Measurements from ENCODE around the gene DUS1L.
"Not testable (repeated sequence)": the region's sequence is repeated elsewhere in the genome, so short reads cannot be mapped to it uniquely, and the experiment has no call there.

Gene DUS1L

DNA sequence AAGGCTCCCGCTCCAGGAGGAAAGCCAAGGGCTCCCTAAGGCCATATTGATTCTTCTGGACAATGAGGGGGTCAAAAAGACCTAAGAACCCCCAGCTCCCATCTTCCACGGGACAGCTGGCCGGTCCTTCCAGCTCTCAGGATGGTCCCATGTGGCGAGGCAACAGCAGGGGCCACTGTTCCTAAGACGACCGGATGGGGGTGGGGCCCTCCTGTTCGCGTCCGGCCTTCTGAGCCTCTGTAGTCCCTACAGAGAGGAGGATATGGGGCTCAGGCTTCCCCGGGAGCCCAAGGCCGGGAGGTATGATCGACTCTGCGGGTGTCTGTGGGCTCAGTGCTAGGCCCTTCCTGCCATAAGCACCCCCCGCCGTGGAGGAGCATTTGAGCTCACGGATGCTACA, 22.1 kb downstream of the DUS1L start:
- no peak overlapping the region for H3K27ac ChIP-seq (ENCODE audit: poor library complexity, severe bottlenecking)
- TF ChIP-seq CTCF (IDR thresholded peaks at IDR 0.05; ENCODE audit: poor library complexity, severe bottlenecking) = no peak

GRCh38 chr17:82042649-82043048, 23.0 kb downstream of the DUS1L start:
- Histone ChIP-seq H3K27ac (ENCODE audit: poor library complexity, severe bottlenecking) (no peak overlapping the region), H3K9me3 (ENCODE audit: severe bottlenecking) (no peaks in the 10 kb centered on the region), H3K27me3 (ENCODE audit: insufficient read depth, poor library complexity, severe bottlenecking) (no peaks in the 10 kb centered on the region), H3K4me1 (ENCODE audit: insufficient read depth, poor library complexity, severe bottlenecking) (no peaks in the 10 kb centered on the region), H3K4me3 (ENCODE audit: severe bottlenecking) (no peak overlapping the region), H3K36me3 (ENCODE audit: low read depth) (peaks cover 10% of the 10 kb centered on the region; the same call in 1 of the 2 replicates)
- no peak for DNase-seq (ENCODE audit: low spot score)
- no peak for TF ChIP-seq CTCF (IDR thresholded peaks at IDR 0.05; ENCODE audit: poor library complexity, severe bottlenecking)
- ATAC-seq (ENCODE audit: low read depth) = no peak

More for the DNA sequence above, 22.1 kb downstream of the DUS1L start:
- H3K9me3 ChIP-seq (ENCODE audit: severe bottlenecking) = no peaks in the 10 kb centered on the region
- no peaks in the 10 kb centered on the region for H3K4me1 ChIP-seq (ENCODE audit: insufficient read depth, poor library complexity, severe bottlenecking)
- no peak for DNase-seq (ENCODE audit: low spot score)
- H3K4me3 ChIP-seq (ENCODE audit: severe bottlenecking) = no peak overlapping the region
- peaks cover 19% of the 10 kb centered on the region for H3K36me3 ChIP-seq (ENCODE audit: low read depth)
- no peaks in the 10 kb centered on the region for H3K27me3 ChIP-seq (ENCODE audit: insufficient read depth, poor library complexity, severe bottlenecking)
- ATAC-seq (ENCODE audit: low read depth) = no peak

DNA sequence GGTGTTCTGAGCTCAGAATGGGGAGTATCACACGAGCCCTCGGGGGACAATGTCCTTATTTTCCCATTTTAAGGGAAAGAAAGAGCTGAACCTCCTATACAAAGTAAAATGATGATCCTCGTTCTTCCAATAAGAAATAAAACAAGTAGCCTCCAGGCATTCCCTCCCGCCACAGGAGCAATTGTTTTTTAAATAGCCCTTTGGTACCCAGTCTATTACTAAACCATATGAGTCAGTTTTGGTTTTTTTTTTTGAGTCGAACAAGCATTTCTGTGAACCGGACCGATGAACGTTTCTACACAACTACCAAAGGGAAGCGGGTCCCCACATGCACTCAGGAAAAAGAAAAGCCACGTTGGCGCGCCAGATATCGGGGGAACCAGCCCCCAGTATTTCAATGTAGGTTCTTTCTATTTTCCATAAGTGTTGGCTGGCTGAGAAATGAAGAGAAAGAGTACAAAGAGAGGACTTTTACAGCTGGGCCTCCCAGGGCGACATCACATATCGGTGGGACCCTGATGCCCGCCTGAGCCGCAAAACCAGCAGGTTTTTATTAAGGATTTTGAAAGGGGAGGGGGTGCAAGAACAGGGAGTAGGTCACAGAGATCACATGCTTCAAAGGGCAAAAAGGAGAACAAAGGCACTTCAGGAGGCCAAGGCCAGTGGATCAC, 24.3 kb downstream of the DUS1L start:
- Histone ChIP-seq H3K27ac (ENCODE audit: poor library complexity, severe bottlenecking) (no peak overlapping the region), H3K4me1 (ENCODE audit: insufficient read depth, poor library complexity, severe bottlenecking) (no peaks in the 10 kb centered on the region), H3K27me3 (ENCODE audit: insufficient read depth, poor library complexity, severe bottlenecking) (no peaks in the 10 kb centered on the region), H3K9me3 (ENCODE audit: severe bottlenecking) (no peaks in the 10 kb centered on the region), H3K36me3 (ENCODE audit: low read depth) (peaks cover 4% of the 10 kb centered on the region), H3K4me3 (ENCODE audit: severe bottlenecking) (no peak overlapping the region)
- no peak for TF ChIP-seq CTCF (IDR thresholded peaks at IDR 0.05; ENCODE audit: poor library complexity, severe bottlenecking)
- no peak for DNase-seq (ENCODE audit: low spot score)
- no peak for ATAC-seq (ENCODE audit: low read depth)

DNA sequence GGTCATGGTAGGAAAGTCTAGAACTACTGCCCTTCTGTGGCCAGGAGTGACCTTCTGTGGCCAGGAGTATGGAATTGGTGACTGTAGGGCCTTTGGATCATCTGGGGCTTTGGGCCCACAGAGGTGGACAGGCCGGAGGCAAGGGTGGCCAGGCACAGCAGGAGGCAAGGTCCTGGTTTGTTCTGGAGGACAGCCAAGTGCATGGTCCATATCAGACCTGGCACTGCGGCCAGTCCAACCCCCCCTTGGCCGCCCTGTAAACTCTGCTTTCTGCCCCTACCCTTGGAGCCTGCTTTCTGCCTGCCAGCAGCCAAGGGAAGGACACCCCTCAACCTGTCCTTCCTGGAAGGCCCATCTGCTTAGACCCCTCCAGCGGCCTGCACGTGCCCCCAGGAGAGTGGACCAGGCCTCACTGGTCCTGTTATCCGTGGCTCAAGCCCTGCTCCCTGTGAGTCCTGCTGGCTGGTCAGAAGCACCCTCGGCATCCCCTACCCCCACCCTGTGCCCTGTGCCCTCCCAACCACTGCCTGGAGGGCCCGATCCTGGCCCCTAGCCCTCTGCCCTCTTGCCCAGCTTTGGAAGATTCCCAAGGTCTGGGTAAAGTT, 25.8 kb downstream of the DUS1L start:
- Histone ChIP-seq H3K4me3 (ENCODE audit: severe bottlenecking) (no peak overlapping the region), H3K4me1 (ENCODE audit: insufficient read depth, poor library complexity, severe bottlenecking) (no peaks in the 10 kb centered on the region), H3K36me3 (ENCODE audit: low read depth) (peaks cover 18% of the 10 kb centered on the region), H3K27ac (ENCODE audit: poor library complexity, severe bottlenecking) (no peak overlapping the region), H3K9me3 (ENCODE audit: severe bottlenecking) (no peaks in the 10 kb centered on the region), H3K27me3 (ENCODE audit: insufficient read depth, poor library complexity, severe bottlenecking) (no peaks in the 10 kb centered on the region)
- DNase-seq (ENCODE audit: low spot score) (no peak), ATAC-seq (ENCODE audit: low read depth) (no peak)
- TF ChIP-seq CTCF (IDR thresholded peaks at IDR 0.05; ENCODE audit: poor library complexity, severe bottlenecking) = no peak

DNA sequence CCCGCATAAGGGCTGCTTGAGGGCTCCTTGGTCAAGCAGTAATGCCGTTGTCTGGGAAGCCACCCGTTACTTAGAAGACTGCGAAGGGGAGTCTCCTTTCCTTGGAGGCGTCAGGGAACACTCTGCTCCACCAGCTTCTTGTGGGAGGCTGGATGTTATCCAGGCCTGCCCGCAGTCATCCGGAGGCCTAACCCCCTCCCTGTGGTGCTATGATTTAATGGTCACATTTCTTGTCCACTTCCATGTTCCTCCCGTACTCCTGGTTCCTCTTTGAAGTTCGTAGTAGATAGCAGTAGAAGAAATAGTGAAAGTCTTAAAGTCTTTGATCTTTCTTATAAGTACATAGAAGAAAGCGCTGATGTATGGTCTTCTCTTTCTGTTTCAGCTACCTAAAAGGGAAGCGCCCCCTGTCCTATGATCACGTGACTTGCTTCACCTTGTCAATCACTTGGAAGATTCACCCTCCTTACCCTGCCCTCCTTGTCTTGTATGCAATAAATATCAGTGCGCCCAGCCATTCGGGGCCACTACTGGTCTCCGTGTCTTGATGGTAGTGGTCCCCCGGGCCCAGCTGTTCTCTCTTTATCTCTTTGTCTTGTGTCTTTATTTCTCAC, 26.7 kb downstream of the DUS1L start:
- H3K27me3 ChIP-seq (ENCODE audit: insufficient read depth, poor library complexity, severe bottlenecking); H3K4me1 ChIP-seq (ENCODE audit: insufficient read depth, poor library complexity, severe bottlenecking); H3K9me3 ChIP-seq (ENCODE audit: severe bottlenecking); H3K4me3 ChIP-seq (ENCODE audit: severe bottlenecking); H3K27ac ChIP-seq (ENCODE audit: poor library complexity, severe bottlenecking); ATAC-seq (ENCODE audit: low read depth); DNase-seq (ENCODE audit: low spot score): not testable (repeated sequence)
- peaks cover 18% of the 10 kb centered on the region for H3K36me3 ChIP-seq (ENCODE audit: low read depth)
